Measurements from ENCODE around the gene DEFB126. TPM values are rescaled to one million over a fixed set of nuclear protein-coding genes. Genes with fewer than 3 reads are reported as not detected.
"Not testable (repeated sequence)": the region's sequence is repeated elsewhere in the genome, so short reads cannot be mapped to it uniquely, and the experiment has no call there.

DEFB126 gene
- not detected for total RNA-seq (ENCODE audit: unreplicated experiment)
- long read RNA-seq: 0 reads

GRCh38 chr20:142290-142689, at the start of gene DEFB126:
Gene DEFB126 (plus strand): TSS chr20:142590. CDS start chr20:142629, 39 bp downstream.
- peaks cover 2% of the 10 kb centered on the region for H3K36me3 Mint-ChIP-seq (ENCODE audit: unreplicated experiment)
- peaks cover under 1% of the 10 kb centered on the region for H3K9me3 Mint-ChIP-seq (ENCODE audit: unreplicated experiment)
- H3K4me1 Mint-ChIP-seq (ENCODE audit: low read depth, unreplicated experiment): no peaks in the 10 kb centered on the region
- no peak within 1 kb of the TSS for H3K4me3 Mint-ChIP-seq (ENCODE audit: unreplicated experiment)
- no peak for DNase-seq
- H3K27me3 Mint-ChIP-seq (ENCODE audit: unreplicated experiment): no peaks in the 10 kb centered on the region
- no peak within 1 kb of the TSS for H3K27ac Mint-ChIP-seq (ENCODE audit: unreplicated experiment)
- TF ChIP-seq CTCF (IDR thresholded peaks at IDR 0.05; ENCODE audit: partially characterized antibody, unreplicated experiment): no peak

GRCh38 chr20:93641-94040, 48.7 kb upstream of the DEFB126 start:
- Mint-ChIP-seq H3K27ac (ENCODE audit: unreplicated experiment) (no peak overlapping the region), H3K9me3 (ENCODE audit: unreplicated experiment) (peaks cover 6% of the 10 kb centered on the region), H3K27me3 (ENCODE audit: unreplicated experiment) (no peaks in the 10 kb centered on the region), H3K4me1 (ENCODE audit: low read depth, unreplicated experiment) (no peaks in the 10 kb centered on the region), H3K4me3 (ENCODE audit: unreplicated experiment) (no peak overlapping the region), H3K36me3 (ENCODE audit: unreplicated experiment) (no peaks in the 10 kb centered on the region)
- no peak for DNase-seq
- no peak for TF ChIP-seq CTCF (IDR thresholded peaks at IDR 0.05; ENCODE audit: partially characterized antibody, unreplicated experiment)

- Mint-ChIP-seq H3K27me3 (ENCODE audit: unreplicated experiment) (no peaks in the 10 kb centered on the region), H3K4me3 (ENCODE audit: unreplicated experiment) (no peak overlapping the region), H3K36me3 (ENCODE audit: unreplicated experiment) (no peaks in the 10 kb centered on the region), H3K27ac (ENCODE audit: unreplicated experiment) (no peak overlapping the region), H3K4me1 (ENCODE audit: low read depth, unreplicated experiment) (no peaks in the 10 kb centered on the region), H3K9me3 (ENCODE audit: unreplicated experiment) (peaks cover 6% of the 10 kb centered on the region)
- no peak for TF ChIP-seq CTCF (IDR thresholded peaks at IDR 0.05; ENCODE audit: partially characterized antibody, unreplicated experiment)
- no peak for DNase-seq
Observed at GRCh38 chr20:95215-95614, 47.2 kb upstream of the DEFB126 start.

- H3K9me3 Mint-ChIP-seq (ENCODE audit: unreplicated experiment); H3K4me1 Mint-ChIP-seq (ENCODE audit: low read depth, unreplicated experiment); H3K36me3 Mint-ChIP-seq (ENCODE audit: unreplicated experiment); H3K27ac Mint-ChIP-seq (ENCODE audit: unreplicated experiment); H3K4me3 Mint-ChIP-seq (ENCODE audit: unreplicated experiment); DNase-seq; H3K27me3 Mint-ChIP-seq (ENCODE audit: unreplicated experiment): not testable (repeated sequence)
Observed at GRCh38 chr20:97691-98090, 44.7 kb upstream of the DEFB126 start.

GRCh38 chr20:101975-102374, 40.4 kb upstream of the DEFB126 start:
- no peak for DNase-seq
- H3K27me3 Mint-ChIP-seq (ENCODE audit: unreplicated experiment): no peaks in the 10 kb centered on the region
- no peak overlapping the region for H3K4me3 Mint-ChIP-seq (ENCODE audit: unreplicated experiment)
- H3K36me3 Mint-ChIP-seq (ENCODE audit: unreplicated experiment): no peaks in the 10 kb centered on the region
- TF ChIP-seq CTCF (IDR thresholded peaks at IDR 0.05; ENCODE audit: partially characterized antibody, unreplicated experiment): no peak
- H3K4me1 Mint-ChIP-seq (ENCODE audit: low read depth, unreplicated experiment): no peaks in the 10 kb centered on the region
- peaks cover 2% of the 10 kb centered on the region for H3K9me3 Mint-ChIP-seq (ENCODE audit: unreplicated experiment)
- H3K27ac Mint-ChIP-seq (ENCODE audit: unreplicated experiment): no peak overlapping the region

- no peaks in the 10 kb centered on the region for H3K27me3 Mint-ChIP-seq (ENCODE audit: unreplicated experiment)
- no peak overlapping the region for H3K4me3 Mint-ChIP-seq (ENCODE audit: unreplicated experiment)
- no peak overlapping the region for H3K27ac Mint-ChIP-seq (ENCODE audit: unreplicated experiment)
- no peaks in the 10 kb centered on the region for H3K4me1 Mint-ChIP-seq (ENCODE audit: low read depth, unreplicated experiment)
- DNase-seq: no peak
- no peak for TF ChIP-seq CTCF (IDR thresholded peaks at IDR 0.05; ENCODE audit: partially characterized antibody, unreplicated experiment)
- no peaks in the 10 kb centered on the region for H3K36me3 Mint-ChIP-seq (ENCODE audit: unreplicated experiment)
- peaks cover 2% of the 10 kb centered on the region for H3K9me3 Mint-ChIP-seq (ENCODE audit: unreplicated experiment)
Observed at GRCh38 chr20:103456-103855, 38.9 kb upstream of the DEFB126 start.

All from glutamatergic neuron (in vitro differentiated cells).